RWPE1 (cell line): ENCODE results near the gene PXDC1.
"Not testable (repeated sequence)": the region's sequence is repeated elsewhere in the genome, so short reads cannot be mapped to it uniquely, and the experiment has no call there.

Source experiments
- CTCF ChIA-PET: fragments of 350-600 bp; sonication (Branson Sonifier 250); formaldehyde crosslinking; extraction: SDS; loops from one replicate; lab custom pipeline; 2021; lab: Yijun Ruan, JAX
- POLR2A ChIA-PET: fragments of 400-600 bp; formaldehyde crosslinking; extraction: SDS; loops from one replicate; lab custom pipeline; 2020; ENCODE audit warnings: antibody characterized with exemption; ENCODE audit not compliant: low non-redundant PET; lab: Yijun Ruan, JAX
- DNase-seq: peaks from one replicate; pipeline ENCODE4 v3.0.0; 2012; ENCODE audit warnings: low spot score
- H3K27ac ChIP-seq: fragments of 450-650 bp; 2 replicates; pipeline ENCODE4 v1.5.1; 2017
- TF ChIP-seq, protein P1 (sequence below): fragments of 450-650 bp; conservative IDR thresholded peaks from 2 replicates; pipeline ENCODE4 v1.5.1; 2017; ENCODE audit warnings: low read depth, mild to moderate bottlenecking

The PXDC1 gene

GRCh38 chr6:3693831-3694230 lies 57.7 kb downstream of the PXDC1 start:
- no peak overlapping the region for H3K27ac ChIP-seq
- ChIA-PET POLR2A (no interaction called here), CTCF (interaction anchor here (0.6 to 1.0 kb wide), 4 partner anchors 82 to 462 kb away, joined by 3 read pairs; no protein-coding TSS in a partner anchor)
- TF ChIP-seq, protein P1, sequence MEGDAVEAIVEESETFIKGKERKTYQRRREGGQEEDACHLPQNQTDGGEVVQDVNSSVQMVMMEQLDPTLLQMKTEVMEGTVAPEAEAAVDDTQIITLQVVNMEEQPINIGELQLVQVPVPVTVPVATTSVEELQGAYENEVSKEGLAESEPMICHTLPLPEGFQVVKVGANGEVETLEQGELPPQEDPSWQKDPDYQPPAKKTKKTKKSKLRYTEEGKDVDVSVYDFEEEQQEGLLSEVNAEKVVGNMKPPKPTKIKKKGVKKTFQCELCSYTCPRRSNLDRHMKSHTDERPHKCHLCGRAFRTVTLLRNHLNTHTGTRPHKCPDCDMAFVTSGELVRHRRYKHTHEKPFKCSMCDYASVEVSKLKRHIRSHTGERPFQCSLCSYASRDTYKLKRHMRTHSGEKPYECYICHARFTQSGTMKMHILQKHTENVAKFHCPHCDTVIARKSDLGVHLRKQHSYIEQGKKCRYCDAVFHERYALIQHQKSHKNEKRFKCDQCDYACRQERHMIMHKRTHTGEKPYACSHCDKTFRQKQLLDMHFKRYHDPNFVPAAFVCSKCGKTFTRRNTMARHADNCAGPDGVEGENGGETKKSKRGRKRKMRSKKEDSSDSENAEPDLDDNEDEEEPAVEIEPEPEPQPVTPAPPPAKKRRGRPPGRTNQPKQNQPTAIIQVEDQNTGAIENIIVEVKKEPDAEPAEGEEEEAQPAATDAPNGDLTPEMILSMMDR: no peak
- no peak for DNase-seq

DNA sequence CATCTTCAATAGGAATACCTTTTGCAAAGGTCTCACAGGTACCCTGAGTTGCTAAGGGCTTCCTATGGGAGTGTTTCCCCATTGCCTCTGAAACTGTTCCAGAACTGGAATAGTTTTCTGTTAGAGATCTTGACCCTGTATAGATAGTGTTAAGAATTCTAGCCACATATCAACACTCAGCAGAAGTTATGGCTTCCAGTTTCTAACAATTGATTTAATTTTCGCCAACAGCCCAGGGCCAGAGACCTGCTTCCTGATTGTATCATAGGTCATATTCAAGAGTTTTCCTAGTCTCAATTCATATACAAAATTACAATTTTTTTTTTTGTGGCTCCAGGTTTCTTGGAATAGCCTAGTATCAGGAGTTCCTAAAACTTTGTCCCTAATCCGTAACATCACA lies 61.0 kb downstream of the PXDC1 start:
- CTCF ChIA-PET: interaction anchor here (0.6 kb wide), 1 partner anchor 300 kb away, joined by 5 read pairs; no protein-coding TSS in a partner anchor
- TF ChIP-seq, protein P1: no peak
- POLR2A ChIA-PET: no interaction called here
- H3K27ac ChIP-seq: no peak overlapping the region
- DNase-seq: no peak

DNA sequence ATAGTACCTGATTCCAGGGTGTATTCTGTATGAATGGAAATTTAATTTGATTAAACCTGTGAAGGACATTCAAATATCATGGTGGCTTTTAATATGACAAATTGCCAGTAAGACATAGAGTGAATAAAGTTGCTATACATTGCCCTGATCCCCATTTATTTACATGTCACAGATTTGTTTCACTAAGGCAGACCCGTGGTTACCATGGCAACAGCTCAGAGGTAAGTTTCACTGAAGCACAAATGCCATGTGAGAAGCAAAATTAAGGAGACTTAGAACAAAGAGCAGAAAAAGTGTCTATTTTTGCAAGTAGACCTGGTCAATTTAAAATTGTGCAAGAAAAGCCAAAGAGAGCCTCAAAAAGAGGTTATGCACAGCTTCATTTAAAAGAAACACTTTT lies 63.7 kb downstream of the PXDC1 start:
- CTCF ChIA-PET: no interaction called here
- TF ChIP-seq, protein P1: no peak
- H3K27ac ChIP-seq: no peak overlapping the region
- POLR2A ChIA-PET: no interaction called here
- DNase-seq: no peak

DNA sequence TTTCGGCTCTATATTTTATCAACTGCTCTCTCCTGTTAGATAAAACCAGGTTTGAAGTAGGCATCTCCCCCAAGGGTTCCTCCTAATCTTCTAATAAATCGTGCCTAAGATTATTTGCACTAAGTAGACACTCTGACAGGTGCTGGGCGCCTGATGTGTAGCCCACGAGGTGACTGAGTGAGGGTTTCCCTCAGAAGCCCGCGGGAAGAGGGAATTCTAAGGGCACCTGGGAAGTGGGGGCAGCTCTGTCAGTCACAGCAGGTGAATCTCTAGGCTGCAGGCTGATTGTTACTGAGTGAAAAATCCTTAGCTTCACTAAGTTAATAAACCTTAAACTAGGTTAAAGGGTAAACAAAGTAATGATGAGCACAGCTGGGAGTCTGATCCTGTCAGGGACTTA lies 68.2 kb downstream of the PXDC1 start:
- DNase-seq: no peak
- H3K27ac ChIP-seq: no peak overlapping the region
- TF ChIP-seq, protein P1: no peak
- ChIA-PET CTCF (no interaction called here), POLR2A (no interaction called here)

DNA sequence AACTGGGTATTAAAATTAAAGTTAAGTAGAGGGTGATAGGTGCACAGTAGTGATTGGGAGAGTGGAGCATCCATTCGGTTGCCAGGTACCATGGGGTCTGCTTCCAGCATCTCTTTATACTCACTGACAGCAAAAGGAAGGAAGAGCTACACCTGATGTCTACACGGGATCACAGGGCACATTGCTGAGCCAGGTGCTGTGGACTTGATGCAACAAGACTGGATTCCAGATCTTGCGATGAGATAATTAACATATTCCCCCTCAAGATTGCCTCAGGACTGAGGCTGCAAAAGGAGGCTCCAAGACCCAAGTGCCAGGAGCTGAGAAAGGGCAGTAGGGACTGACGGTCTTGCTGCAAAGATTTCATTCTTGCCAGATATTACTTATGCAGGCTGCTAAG lies 72.6 kb downstream of the PXDC1 start:
- no peak for DNase-seq
- POLR2A ChIA-PET: no interaction called here
- H3K27ac ChIP-seq: no peak overlapping the region
- CTCF ChIA-PET: no interaction called here
- TF ChIP-seq, protein P1: no peak

GRCh38 chr6:3677751-3678150 lies 73.8 kb downstream of the PXDC1 start:
- CTCF ChIA-PET, H3K27ac ChIP-seq, DNase-seq, POLR2A ChIA-PET: not testable (repeated sequence)

- CTCF ChIA-PET, POLR2A ChIA-PET, DNase-seq, H3K27ac ChIP-seq: not testable (repeated sequence)
Measured at GRCh38 chr6:3677351-3677750, 74.2 kb downstream of the PXDC1 start.
